ENCODE measurements around the gene ENPP3. TPM values are rescaled to one million over a fixed set of nuclear protein-coding genes. Genes with fewer than 3 reads are reported as not detected.

Gene ENPP3
- total RNA-seq, 1 donor from 2014 or later = 2.0 TPM

DNA sequence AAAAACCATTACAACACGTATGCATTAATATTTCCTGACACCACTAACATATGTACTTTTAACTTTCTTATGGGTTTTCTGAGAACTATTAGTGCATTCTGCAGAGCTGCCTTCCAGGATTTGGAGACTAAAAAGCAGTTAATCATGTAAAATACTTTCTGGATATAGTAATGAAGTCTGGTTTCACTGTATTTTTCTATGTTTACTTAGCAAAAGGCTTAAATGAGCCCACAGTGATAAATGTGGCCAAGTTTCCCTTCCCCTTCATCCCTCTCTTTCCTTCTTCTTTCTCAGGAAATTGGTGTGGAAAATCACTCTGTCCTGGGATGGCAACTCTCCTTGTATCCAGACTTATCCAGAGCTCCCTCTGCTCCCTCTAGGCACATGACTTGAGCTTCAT lies 141.1 kb downstream of the ENPP3 start:
- Histone ChIP-seq H3K27me3 (no peaks in the 10 kb centered on the region), H3K9me3 (no peaks in the 10 kb centered on the region), H3K4me3 (no peak overlapping the region), H3K36me3 (no peaks in the 10 kb centered on the region), H3K4me1 (peaks cover 9% of the 10 kb centered on the region), H3K27ac (no peak overlapping the region)
- no peak for DNase-seq (ENCODE audit: extremely low spot score in 2 of 2)
- no peak for TF ChIP-seq POLR2A (IDR thresholded peaks at IDR 0.05)
- intact Hi-C loops (cut with DNase I) = no loop called here

GRCh38 chr6:131779304-131779703 lies 142.2 kb downstream of the ENPP3 start:
- H3K9me3 ChIP-seq = no peaks in the 10 kb centered on the region
- DNase-seq (ENCODE audit: extremely low spot score in 2 of 2) = no peak
- no peaks in the 10 kb centered on the region for H3K36me3 ChIP-seq
- no peaks in the 10 kb centered on the region for H3K27me3 ChIP-seq
- H3K27ac ChIP-seq = no peak overlapping the region
- intact Hi-C loops (cut with DNase I) = no loop called here
- no peak overlapping the region for H3K4me3 ChIP-seq
- TF ChIP-seq CTCF (IDR thresholded peaks at IDR 0.05) = no peak
- TF ChIP-seq POLR2A (IDR thresholded peaks at IDR 0.05) = no peak
- no peak for TF ChIP-seq POLR2AphosphoS5 (IDR thresholded peaks at IDR 0.05; ENCODE audit: insufficient read depth in 1 of 2, low read depth in 1 of 2)
- H3K4me1 ChIP-seq = no peaks in the 10 kb centered on the region

GRCh38 chr6:131780600-131780999 lies 143.5 kb downstream of the ENPP3 start:
- DNase-seq (ENCODE audit: extremely low spot score in 2 of 2) = no peak
- Histone ChIP-seq H3K4me3 (no peak overlapping the region), H3K27ac (no peak overlapping the region), H3K9me3 (no peaks in the 10 kb centered on the region), H3K36me3 (no peaks in the 10 kb centered on the region), H3K27me3 (no peaks in the 10 kb centered on the region), H3K4me1 (no peaks in the 10 kb centered on the region)
- intact Hi-C loops (cut with DNase I) = no loop called here
- TF ChIP-seq POLR2AphosphoS5 (IDR thresholded peaks at IDR 0.05; ENCODE audit: insufficient read depth in 1 of 2, low read depth in 1 of 2) (no peak), POLR2A (IDR thresholded peaks at IDR 0.05) (no peak), CTCF (IDR thresholded peaks at IDR 0.05) (no peak)

GRCh38 chr6:131781687-131782086 lies 144.6 kb downstream of the ENPP3 start:
- Histone ChIP-seq H3K27ac (no peak overlapping the region), H3K9me3 (no peaks in the 10 kb centered on the region), H3K27me3 (no peaks in the 10 kb centered on the region), H3K4me3 (no peak overlapping the region), H3K36me3 (no peaks in the 10 kb centered on the region), H3K4me1 (no peaks in the 10 kb centered on the region)
- intact Hi-C loops (cut with DNase I) = no loop called here
- no peak for DNase-seq (ENCODE audit: extremely low spot score in 2 of 2)
- no peak for TF ChIP-seq CTCF (IDR thresholded peaks at IDR 0.05)
- TF ChIP-seq POLR2AphosphoS5 (IDR thresholded peaks at IDR 0.05; ENCODE audit: insufficient read depth in 1 of 2, low read depth in 1 of 2) = no peak
- TF ChIP-seq POLR2A (IDR thresholded peaks at IDR 0.05) = no peak

DNA sequence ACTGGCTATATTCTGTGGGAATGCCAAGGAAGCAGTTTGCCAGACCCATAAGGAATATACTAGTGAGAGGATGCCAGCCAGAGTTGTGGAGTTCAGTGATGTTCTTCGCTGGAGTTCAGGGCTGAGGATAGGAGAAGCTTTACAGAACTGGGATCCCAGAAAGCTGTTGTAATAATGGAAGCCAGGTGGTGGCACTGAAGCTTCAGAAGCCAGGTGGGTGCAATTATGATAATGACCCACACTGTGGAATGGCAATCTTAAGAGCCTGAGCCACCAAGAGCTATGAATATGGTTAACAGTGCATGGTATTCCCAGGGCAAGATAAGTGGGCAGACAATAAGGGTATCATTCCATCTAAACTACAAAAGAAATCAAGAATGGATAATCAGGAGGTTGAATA lies 145.7 kb downstream of the ENPP3 start:
- no peak for DNase-seq (ENCODE audit: extremely low spot score in 2 of 2)
- H3K4me3 ChIP-seq = no peak overlapping the region
- intact Hi-C loops (cut with DNase I) = no loop called here
- no peaks in the 10 kb centered on the region for H3K36me3 ChIP-seq
- no peaks in the 10 kb centered on the region for H3K27me3 ChIP-seq
- no peaks in the 10 kb centered on the region for H3K9me3 ChIP-seq
- TF ChIP-seq POLR2A (IDR thresholded peaks at IDR 0.05) (no peak), CTCF (IDR thresholded peaks at IDR 0.05) (no peak), POLR2AphosphoS5 (IDR thresholded peaks at IDR 0.05; ENCODE audit: insufficient read depth in 1 of 2, low read depth in 1 of 2) (no peak)
- no peak overlapping the region for H3K27ac ChIP-seq
- H3K4me1 ChIP-seq = no peaks in the 10 kb centered on the region

GRCh38 chr6:131784561-131784960 lies 147.5 kb downstream of the ENPP3 start:
- Histone ChIP-seq H3K27me3 (no peaks in the 10 kb centered on the region), H3K36me3 (no peaks in the 10 kb centered on the region), H3K9me3 (no peaks in the 10 kb centered on the region), H3K4me3 (no peak overlapping the region), H3K4me1 (peaks cover 6% of the 10 kb centered on the region), H3K27ac (no peak overlapping the region)
- DNase-seq (ENCODE audit: extremely low spot score in 2 of 2) = no peak
- TF ChIP-seq POLR2AphosphoS5 (IDR thresholded peaks at IDR 0.05; ENCODE audit: insufficient read depth in 1 of 2, low read depth in 1 of 2) (peak in 1 of 2 donors; percentile 22), CTCF (IDR thresholded peaks at IDR 0.05) (no peak)
- intact Hi-C loops (cut with DNase I) = no loop called here
